GM19025 (cell line): ENCODE results near the gene IGSF3.

Experiments
- ATAC-seq: cut with Tn5 transposase; IDR thresholded peaks from one replicate; pipeline ENCODE4 v1.9.1; 2021; ENCODE audit warnings: mild to moderate bottlenecking, low read depth, moderate library complexity; ENCODE audit not compliant: unreplicated experiment

IGSF3 gene

DNA sequence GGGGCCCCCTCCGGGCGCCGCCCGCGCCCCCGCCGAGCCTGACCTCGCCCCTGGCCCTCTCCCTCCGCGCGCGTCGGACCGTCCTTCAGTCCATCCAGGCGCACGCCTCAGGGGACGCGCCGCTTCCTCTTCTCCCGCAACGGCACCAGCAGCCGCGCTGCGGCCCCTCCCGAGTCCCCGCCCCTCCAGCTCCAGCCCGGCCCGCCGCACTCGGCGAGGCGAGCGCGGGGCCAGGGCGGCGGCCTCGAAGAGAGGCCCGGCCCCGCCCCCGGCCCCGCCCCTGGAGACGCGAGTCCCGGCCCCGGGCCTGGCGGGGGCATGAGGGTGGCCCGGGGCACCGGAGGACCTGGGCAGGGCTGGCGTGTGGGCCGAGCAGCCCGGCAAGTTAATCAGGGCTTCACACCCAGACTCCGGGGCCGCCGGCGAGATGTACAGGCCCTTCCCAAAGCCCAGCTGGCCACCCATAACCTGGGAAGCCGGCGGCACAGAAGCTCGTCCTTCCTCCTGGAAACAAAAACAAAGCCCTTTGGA is at the start of gene IGSF3:
IGSF3 (minus strand) TSS at position 159 of the 531 bp plus-strand sequence. CDS start 1,407 bp downstream, outside the sequence.
- peak; percentile 62 for ATAC-seq

GRCh38 chr1:116717318-116717717 is 49.8 kb upstream of the IGSF3 start:
- no peak for ATAC-seq

GRCh38 chr1:116716391-116716790 is 48.9 kb upstream of the IGSF3 start:
- ATAC-seq = no peak

DNA sequence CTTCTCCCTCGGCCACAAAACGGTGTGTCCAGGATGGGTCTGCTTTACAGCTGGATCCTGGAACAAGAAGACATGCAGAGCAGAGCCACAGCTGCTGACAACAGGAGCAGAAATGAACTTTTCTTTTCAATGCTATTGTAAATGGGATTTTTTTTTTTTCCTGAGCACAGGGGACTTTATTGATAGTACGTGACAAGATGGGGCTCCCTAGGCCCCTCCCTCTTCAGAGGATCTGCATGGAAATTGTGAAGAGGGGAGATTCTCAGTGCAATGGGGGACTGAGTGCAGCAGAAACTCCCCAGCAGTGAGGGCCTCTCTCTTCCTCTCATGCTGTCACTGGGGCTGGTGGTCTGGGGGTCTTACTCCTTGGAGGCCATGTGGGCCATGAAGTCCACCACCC is 45.9 kb upstream of the IGSF3 start:
- no peak for ATAC-seq

DNA sequence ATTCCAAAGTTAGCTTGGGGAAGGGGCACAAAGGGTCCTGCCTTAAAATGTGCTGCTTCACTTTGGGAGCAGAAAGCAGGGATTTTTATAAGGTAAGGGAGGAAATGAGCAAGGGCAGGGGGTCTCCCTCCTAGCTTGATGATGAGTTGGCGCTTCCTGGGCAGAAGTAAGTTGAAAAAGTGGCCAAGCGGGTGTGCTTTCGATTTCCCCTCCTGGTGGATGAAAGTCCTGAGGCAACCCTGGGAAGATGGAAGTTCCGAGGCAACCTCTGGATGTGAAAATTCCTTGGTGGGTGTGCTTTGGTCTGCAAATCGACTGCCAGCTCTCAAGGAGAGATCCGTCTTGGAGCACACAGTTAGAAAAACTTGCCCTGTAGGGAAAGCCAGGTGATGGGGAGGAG is 45.0 kb upstream of the IGSF3 start:
- no peak for ATAC-seq

GRCh38 chr1:116711263-116711840 is 43.8 kb upstream of the IGSF3 start:
- no peak for ATAC-seq

GRCh38 chr1:116710420-116711262 is 43.1 kb upstream of the IGSF3 start:
- ATAC-seq = no peak

- no peak for ATAC-seq
These were observed 42.2 kb upstream of the IGSF3 start for GRCh38 chr1:116709666-116710167.

- no peak for ATAC-seq
These were observed 40.8 kb upstream of the IGSF3 start for GRCh38 chr1:116708255-116708900.

- ATAC-seq = no peak
These were observed 39.3 kb upstream of the IGSF3 start for GRCh38 chr1:116706841-116707240.

DNA sequence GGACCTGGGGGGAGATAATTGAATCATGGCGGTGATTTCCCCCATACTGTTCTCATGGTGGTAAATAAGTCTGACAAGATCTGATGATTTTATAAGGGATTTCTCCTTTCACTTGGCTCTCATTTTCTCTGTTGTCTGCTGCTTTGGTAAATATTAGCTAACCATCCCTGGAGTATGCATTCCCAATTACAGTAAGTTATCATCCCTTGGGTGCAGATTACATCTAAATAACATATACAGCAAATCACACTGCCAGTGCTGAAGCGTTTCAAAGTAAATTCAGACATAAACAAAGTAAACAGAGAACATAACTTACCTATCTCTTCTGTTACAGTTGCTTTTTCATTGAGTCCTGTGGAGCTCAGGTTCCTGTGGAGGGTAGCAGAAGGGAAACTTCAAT is 38.6 kb upstream of the IGSF3 start:
- ATAC-seq = no peak

DNA sequence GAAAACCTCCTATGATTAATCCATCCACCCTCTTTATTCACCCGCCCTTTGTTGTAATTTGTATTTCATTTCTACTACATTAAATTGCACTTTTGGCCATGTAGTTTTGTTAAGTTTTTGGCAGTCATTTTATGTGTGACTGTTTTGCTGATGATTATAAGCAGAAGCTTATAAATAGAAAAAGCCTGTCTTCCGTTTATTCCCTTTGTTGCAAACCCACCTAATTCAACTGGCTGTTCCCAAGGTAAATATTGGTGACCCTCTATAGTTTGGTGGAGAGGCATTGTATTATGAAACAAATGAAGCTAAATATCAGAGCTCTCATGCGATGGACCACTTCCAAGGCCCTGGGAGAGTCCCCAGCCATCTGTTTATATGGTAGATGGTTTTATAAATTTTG is 36.7 kb upstream of the IGSF3 start:
- ATAC-seq = no peak

DNA sequence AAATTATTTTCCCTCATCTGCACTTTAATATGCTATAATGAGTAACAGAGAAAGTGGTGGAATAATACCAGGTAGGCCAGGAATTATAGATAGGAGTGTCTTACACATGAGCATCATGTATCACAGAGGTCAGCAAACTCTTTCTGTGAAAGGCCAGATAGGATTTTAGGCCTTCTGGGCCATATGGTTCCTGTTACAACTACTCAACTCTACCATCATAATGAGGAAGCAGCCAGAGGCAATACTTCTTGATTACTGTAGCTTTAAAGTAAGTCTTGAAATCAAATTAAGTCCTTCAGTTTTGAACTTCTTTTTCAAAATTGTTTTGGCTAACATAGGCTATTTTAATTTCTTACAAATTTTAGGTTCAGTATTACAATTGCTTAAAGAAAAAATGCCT is 32.1 kb upstream of the IGSF3 start:
- no peak for ATAC-seq

DNA sequence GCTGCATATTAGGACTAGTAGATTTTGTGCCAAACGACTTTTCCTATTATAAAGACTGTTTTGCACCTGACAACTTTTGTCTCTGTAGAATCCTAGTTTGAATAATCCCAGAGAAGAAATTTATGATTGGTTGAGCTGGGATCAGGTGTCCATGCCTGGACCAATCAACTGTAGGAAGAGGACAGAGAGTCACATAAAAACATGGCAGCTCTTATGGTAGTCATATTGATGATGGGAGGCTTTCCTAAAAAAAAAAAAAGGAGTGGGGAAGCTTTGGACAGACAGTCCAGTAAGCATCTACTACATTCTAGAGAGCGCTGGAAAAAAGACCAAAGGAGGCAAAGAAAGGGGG is 30.7 kb upstream of the IGSF3 start:
- no peak for ATAC-seq

DNA sequence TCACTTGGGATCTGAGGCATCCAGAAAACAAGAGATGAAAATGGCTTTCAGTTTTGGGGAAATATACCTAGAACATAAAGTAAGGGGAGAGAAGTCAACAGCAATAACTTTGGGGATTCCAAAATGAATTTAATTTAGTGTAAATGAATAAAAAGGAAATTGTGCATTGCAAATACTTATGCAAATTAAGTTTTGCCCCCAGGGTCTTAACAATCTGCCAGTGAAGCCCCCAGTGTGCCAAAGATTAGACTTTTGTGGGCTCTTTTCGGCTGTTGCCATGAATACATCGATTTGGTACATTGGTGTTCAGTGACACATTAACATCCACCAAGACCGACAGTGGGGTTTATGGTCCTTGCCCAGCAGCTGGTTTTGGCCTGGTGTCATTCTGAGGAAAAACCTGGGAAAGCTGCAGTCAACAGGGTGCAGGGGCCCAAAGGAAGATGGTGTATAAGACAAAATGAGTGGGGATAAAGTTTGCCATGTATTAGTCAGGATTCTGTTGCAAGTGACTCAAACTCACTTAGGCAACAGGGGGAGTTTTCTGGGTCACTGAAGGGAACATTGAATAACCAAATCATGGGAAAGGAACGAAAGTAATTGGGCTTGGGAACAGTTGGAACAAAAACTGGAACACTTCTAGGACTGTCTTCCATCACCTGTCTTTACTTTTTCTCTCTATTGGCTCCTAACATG is 30.2 kb upstream of the IGSF3 start:
- no peak for ATAC-seq

DNA sequence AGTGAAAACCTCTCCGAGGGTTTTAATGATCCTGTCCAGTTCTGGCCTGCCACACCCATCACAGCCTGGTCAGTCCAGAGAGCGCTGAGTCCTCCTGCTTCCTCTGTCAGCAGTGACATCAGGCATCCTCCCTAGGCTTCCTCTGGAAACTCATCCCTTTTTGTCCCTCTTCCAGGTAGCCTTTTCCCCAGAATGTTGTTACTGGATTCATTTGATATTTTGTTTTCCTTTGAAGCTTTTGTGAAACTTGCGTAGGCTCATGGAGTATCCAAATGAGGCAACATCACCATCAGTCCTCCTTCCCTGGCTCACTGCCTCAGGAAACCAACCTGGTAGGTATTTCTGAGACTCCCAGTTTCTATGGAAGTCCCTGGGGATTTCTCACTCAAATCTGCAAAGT is 27.0 kb upstream of the IGSF3 start:
- no peak for ATAC-seq

DNA sequence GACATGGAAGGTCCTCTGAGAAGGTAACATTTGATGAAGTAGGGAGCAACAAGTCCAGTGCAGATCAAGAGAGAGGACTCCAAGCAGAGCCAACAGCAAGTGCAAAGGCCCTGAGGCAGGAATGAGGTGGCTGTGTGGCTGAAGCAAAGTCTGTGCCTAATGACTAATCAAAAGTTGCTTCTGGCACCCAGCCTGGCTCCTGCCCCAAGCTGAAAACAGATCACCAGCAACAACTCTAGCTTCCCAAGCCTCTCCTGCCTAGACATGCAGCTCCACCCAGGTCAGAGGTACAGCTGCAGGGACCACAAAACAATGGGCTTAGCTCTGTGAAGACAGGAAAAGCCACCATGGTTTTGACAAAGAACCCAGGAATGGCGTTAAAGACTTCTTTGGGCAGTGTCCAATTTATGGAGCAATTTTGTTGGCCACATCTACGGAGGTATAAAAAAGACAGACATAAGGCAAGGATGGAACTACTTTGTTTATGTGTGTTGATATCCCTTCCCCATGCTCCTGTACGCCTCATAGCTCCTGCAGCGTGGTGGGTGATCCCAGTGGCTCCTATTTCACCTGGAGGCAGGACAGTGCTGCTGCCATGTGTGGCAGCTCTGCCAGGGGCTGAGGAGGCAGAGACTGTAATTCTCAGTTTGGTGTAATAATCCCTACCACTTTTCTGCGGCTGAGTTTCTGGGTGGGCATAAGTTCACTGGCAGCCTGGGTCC is 26.4 kb upstream of the IGSF3 start:
- ATAC-seq = no peak

DNA sequence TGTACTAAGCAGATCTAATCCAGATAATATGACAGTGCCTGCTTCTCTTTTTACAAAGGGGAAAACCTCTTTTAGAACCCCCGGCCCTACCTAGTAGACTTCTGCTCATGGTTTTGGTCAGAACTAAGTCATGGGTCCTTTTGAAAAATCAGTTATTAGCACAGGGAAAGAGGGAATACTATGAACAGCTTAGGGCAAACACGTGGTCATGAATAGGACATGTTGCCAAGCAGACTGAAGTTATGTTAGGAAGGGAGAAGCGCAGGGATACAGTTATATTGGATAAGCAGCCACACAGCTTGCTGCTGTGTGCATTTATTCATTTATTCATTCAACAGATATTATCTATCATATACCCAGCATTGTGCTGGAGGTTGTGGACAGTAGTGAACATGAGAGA is 25.3 kb upstream of the IGSF3 start:
- ATAC-seq = no peak

DNA sequence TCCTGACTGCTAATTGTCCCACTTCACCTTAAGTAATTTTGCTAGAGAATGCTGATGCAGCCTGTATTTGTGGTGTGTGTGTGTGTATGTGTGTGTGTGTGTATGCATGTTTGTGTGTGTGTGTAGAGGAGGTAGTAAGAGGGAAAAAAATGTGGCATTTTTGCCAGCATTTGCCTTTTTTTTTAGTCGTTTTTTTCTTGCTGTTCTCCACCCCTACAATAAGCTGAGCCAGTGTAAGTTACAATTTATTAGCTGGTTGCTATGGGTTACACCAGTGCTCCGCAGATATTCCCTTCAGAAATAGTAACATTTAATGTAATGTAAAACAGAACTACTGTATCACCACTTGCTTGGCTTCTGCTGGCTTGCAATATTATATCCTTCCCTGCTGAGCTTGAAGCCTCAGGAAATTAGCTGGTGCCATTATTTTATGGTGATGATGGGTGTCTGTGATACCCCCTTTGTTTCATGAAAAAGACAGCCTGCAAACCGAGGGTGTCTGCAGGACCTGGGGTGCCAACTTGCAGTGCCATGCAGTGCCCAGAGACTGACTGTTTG is 23.4 kb upstream of the IGSF3 start:
- no peak for ATAC-seq

- no peak for ATAC-seq
These were observed 22.9 kb upstream of the IGSF3 start for GRCh38 chr1:116690396-116690848.
